ENCODE results near the gene GPR39. TPM values are rescaled to one million over a fixed set of nuclear protein-coding genes. Genes with fewer than 3 reads are reported as not detected.

The GPR39 gene
- total RNA-seq, 1 experiment from 2014 or later = 9.0 TPM

DNA sequence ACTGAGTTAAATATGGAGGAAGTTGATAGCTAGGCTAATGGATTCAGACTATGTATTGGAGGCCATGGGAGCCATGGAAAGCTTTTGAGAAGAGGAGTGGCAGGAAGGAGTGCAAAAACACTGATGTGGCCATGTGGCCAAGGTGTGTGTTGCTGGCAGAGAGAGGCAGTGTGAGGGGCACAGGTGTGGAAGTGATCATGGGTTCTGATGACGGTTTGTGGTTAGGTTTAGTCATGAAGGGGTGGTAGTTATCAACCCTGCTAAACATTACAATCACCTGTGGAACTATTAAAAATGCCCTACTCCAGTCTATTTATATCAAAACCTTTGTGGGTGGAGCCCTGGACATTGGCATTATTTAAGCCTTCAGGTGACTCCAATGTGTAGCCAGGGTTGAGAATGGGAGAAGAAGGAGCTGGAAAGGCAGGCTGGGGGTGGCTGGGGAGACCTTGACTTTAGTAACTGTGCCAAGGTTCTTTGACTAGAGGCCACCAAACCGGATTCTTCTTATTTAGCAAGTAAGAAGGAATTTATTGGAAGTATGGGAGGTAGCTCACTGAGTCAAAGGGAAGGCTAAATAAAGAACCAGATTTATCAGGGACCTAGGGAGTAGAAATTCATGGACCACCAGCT lies 13.5 kb downstream of the GPR39 start:
- intact Hi-C loops (cut with micrococcal nuclease; ENCODE audit: unreplicated experiment) = no loop called here
- TF ChIP-seq, protein P1, sequence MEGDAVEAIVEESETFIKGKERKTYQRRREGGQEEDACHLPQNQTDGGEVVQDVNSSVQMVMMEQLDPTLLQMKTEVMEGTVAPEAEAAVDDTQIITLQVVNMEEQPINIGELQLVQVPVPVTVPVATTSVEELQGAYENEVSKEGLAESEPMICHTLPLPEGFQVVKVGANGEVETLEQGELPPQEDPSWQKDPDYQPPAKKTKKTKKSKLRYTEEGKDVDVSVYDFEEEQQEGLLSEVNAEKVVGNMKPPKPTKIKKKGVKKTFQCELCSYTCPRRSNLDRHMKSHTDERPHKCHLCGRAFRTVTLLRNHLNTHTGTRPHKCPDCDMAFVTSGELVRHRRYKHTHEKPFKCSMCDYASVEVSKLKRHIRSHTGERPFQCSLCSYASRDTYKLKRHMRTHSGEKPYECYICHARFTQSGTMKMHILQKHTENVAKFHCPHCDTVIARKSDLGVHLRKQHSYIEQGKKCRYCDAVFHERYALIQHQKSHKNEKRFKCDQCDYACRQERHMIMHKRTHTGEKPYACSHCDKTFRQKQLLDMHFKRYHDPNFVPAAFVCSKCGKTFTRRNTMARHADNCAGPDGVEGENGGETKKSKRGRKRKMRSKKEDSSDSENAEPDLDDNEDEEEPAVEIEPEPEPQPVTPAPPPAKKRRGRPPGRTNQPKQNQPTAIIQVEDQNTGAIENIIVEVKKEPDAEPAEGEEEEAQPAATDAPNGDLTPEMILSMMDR (IDR thresholded peaks at IDR 0.05) = no peak
- TF ChIP-seq POLR2AphosphoS5 (IDR thresholded peaks at IDR 0.05; ENCODE audit: low read depth, low read length) (no peak), SIN3A (IDR thresholded peaks at IDR 0.05; ENCODE audit: borderline replicate concordance, insufficient read depth, low read depth, low read length) (no peak), TCF7L2 (IDR thresholded peaks at IDR 0.05; ENCODE audit: low read depth, low read length) (no peak)
- TF ChIP-seq, protein P2, sequence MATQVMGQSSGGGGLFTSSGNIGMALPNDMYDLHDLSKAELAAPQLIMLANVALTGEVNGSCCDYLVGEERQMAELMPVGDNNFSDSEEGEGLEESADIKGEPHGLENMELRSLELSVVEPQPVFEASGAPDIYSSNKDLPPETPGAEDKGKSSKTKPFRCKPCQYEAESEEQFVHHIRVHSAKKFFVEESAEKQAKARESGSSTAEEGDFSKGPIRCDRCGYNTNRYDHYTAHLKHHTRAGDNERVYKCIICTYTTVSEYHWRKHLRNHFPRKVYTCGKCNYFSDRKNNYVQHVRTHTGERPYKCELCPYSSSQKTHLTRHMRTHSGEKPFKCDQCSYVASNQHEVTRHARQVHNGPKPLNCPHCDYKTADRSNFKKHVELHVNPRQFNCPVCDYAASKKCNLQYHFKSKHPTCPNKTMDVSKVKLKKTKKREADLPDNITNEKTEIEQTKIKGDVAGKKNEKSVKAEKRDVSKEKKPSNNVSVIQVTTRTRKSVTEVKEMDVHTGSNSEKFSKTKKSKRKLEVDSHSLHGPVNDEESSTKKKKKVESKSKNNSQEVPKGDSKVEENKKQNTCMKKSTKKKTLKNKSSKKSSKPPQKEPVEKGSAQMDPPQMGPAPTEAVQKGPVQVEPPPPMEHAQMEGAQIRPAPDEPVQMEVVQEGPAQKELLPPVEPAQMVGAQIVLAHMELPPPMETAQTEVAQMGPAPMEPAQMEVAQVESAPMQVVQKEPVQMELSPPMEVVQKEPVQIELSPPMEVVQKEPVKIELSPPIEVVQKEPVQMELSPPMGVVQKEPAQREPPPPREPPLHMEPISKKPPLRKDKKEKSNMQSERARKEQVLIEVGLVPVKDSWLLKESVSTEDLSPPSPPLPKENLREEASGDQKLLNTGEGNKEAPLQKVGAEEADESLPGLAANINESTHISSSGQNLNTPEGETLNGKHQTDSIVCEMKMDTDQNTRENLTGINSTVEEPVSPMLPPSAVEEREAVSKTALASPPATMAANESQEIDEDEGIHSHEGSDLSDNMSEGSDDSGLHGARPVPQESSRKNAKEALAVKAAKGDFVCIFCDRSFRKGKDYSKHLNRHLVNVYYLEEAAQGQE (IDR thresholded peaks at IDR 0.05; ENCODE audit: insufficient read depth in 1 of 2, low read depth in 2 of 2, low read length in 1 of 2) = no peak
- ChIA-PET CTCF (no interaction called here), POLR2A (no interaction called here)
- ATAC-seq (no peak), DNase-seq (ENCODE audit: low read depth, low spot score) (no peak)
- in situ Hi-C loops (cut with HindIII; ENCODE audit: low pct_unique_long_range_greater_than_20kb, low sequenced_read_pairs) = no loop called here
- no TSS peak for BruUV-seq (replicated peaks)
- Histone ChIP-seq H3K4me3 (ENCODE audit: low read depth in 2 of 2, low read length in 2 of 2) (no peak overlapping the region), H3K9me3 (ENCODE audit: control insufficient read depth, insufficient read depth, low read depth, low read length) (no peaks in the 10 kb centered on the region; the same call in 1 of the 2 replicates), H3K27ac (ENCODE audit: low read length) (no peak overlapping the region), H3K36me3 (ENCODE audit: control insufficient read depth, insufficient read depth, low read length) (no peaks in the 10 kb centered on the region), H3K4me1 (ENCODE audit: control insufficient read depth, insufficient read depth, low read length) (no peaks in the 10 kb centered on the region), H3K27me3 (ENCODE audit: control insufficient read depth, insufficient read depth, low read length) (no peaks in the 10 kb centered on the region)

DNA sequence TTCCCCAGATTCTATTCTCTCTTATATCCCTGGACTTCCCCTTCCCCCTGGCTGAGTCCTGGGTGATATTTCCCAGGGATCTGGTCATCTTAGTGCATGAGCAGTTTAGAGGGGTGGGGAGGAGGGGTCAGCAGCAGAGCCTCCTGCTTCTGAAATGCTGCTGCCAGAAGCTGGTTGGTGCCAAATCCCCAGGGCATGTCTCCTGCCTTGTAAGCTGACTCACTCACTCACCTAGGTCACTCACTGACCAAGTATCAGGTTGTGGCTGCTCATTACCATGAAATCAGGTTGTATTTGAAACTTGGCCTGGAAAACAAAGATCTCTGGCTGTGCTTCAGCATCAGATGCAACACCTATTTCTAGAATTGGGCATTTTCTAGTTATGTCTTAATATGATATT lies 14.3 kb downstream of the GPR39 start:
- H3K27ac ChIP-seq (ENCODE audit: low read length) = no peak overlapping the region
- DNase-seq (ENCODE audit: low read depth, low spot score) (no peak), ATAC-seq (peak; percentile 75)
- intact Hi-C loops (cut with micrococcal nuclease; ENCODE audit: unreplicated experiment) = no loop called here
- no peak overlapping the region for H3K4me3 ChIP-seq (ENCODE audit: low read depth in 2 of 2, low read length in 2 of 2)
- ChIA-PET CTCF (no interaction called here), POLR2A (interaction anchor here (0.6 kb wide), 1 partner anchor 1560 kb away, joined by 3 read pairs; no protein-coding TSS in a partner anchor)
- in situ Hi-C loops (cut with HindIII; ENCODE audit: low pct_unique_long_range_greater_than_20kb, low sequenced_read_pairs) = no loop called here
- BruUV-seq (replicated peaks) = no TSS peak
- no peaks in the 10 kb centered on the region for H3K27me3 ChIP-seq (ENCODE audit: control insufficient read depth, insufficient read depth, low read length)
- H3K36me3 ChIP-seq (ENCODE audit: control insufficient read depth, insufficient read depth, low read length) = no peaks in the 10 kb centered on the region
- TF ChIP-seq, protein P2 (IDR thresholded peaks at IDR 0.05; ENCODE audit: insufficient read depth in 1 of 2, low read depth in 2 of 2, low read length in 1 of 2) = no peak
- TF ChIP-seq POLR2AphosphoS5 (IDR thresholded peaks at IDR 0.05; ENCODE audit: low read depth, low read length) (no peak), TCF7L2 (IDR thresholded peaks at IDR 0.05; ENCODE audit: low read depth, low read length) (no peak), SIN3A (IDR thresholded peaks at IDR 0.05; ENCODE audit: borderline replicate concordance, insufficient read depth, low read depth, low read length) (no peak)
- TF ChIP-seq, protein P1 (IDR thresholded peaks at IDR 0.05) = no peak
- no peaks in the 10 kb centered on the region; the same call in 1 of the 2 replicates for H3K9me3 ChIP-seq (ENCODE audit: control insufficient read depth, insufficient read depth, low read depth, low read length)
- no peaks in the 10 kb centered on the region; the same call in 1 of the 2 replicates for H3K4me1 ChIP-seq (ENCODE audit: control insufficient read depth, insufficient read depth, low read length)

Data from Panc1 (cell line).